HepG2 (cell line): ENCODE results near the gene NID1. TPM values are rescaled to one million over a fixed set of nuclear protein-coding genes. Genes with fewer than 3 reads are reported as not detected.

Source experiments
- ATAC-seq: fragments of 200-7000 bp; cut with Tn5 transposase; 3 replicates; pipeline ENCODE4 v1.9.1; 2020; ENCODE audit warnings: mild to moderate bottlenecking, moderate library complexity
- BruUV-seq: library from RNA; stranded (reverse); fragments of 400-500 nt; replicated peaks from 2 replicates; lab custom pipeline; 2021; lab: Mats Ljungman, UMichigan
- CTCF ChIA-PET: fragments of 300-600 bp; formaldehyde crosslinking; extraction: SDS; loops from one replicate; lab custom pipeline; 2021; ENCODE audit warnings: low total read pairs, inconsistent platforms, low intra/inter-chr PET ratio; lab: Yijun Ruan, JAX
- POLR2A ChIA-PET: fragments of 350-600 bp; sonication (Branson Sonifier 250); formaldehyde crosslinking; loops from one replicate; lab custom pipeline; 2020; ENCODE audit warnings: antibody characterized with exemption, inconsistent platforms; lab: Yijun Ruan, JAX
- DNase-seq: peaks from one replicate; pipeline ENCODE4 v3.0.0-alpha.2; 2015; ENCODE audit warnings: low spot score
- FAIRE-seq: peaks from 3 replicates; lab custom pipeline; 2011; peaks lifted over from hg19 to GRCh38; lab: Jason Lieb, UNC
- H2AFZ ChIP-seq: one replicate; pipeline ENCODE4 v1.6.1; 2011; ENCODE audit warnings: low read length, inconsistent platforms
- H3K27ac ChIP-seq: fragments of 300-600 bp; 3 replicates; pipeline ENCODE4 v1.8.0; 2011; ENCODE audit warnings: mixed run types, mild to moderate bottlenecking, mixed read lengths, low read length, inconsistent platforms; ENCODE audit not compliant: insufficient read depth; ENCODE audit errors: extremely low read length
- H3K27me3 ChIP-seq, 2 experiments: fragments of 200-600 bp in 1 of 2; 2 replicates in 1 of 2; 3 replicates in 1 of 2; pipeline versions ENCODE4 v1.6.0 to v1.8.0; 2011; ENCODE audit warnings: low read length in 2 of 2, mild to moderate bottlenecking in 2 of 2, moderate library complexity in 2 of 2, inconsistent platforms in 1 of 2; ENCODE audit not compliant: insufficient read depth in 2 of 2, control insufficient read depth in 1 of 2
- H3K36me3 ChIP-seq, 2 experiments: fragments of 200-600 bp in 1 of 2; replicated peaks in 1 of 2; 2 replicates in 1 of 2; 3 replicates in 1 of 2; pipeline versions ENCODE4 v1.5.1 to v1.8.0; 2011; ENCODE audit warnings: low read length in 2 of 2, inconsistent platforms in 1 of 2; ENCODE audit not compliant: insufficient read depth in 2 of 2, control insufficient read depth in 1 of 2
- H3K4me1 ChIP-seq: 2 replicates; pipeline ENCODE4 v1.5.1; 2012; ENCODE audit warnings: low read length, inconsistent platforms; ENCODE audit not compliant: insufficient read depth
- H3K4me2 ChIP-seq: 2 replicates; pipeline ENCODE4 v1.6.0; 2011; ENCODE audit warnings: low read depth, low read length, inconsistent platforms
- H3K4me3 ChIP-seq, 3 experiments: fragments of 200-600 bp in 1 of 3; sonication (generic), shearing (Covaris generic) in 1 of 3; replicated peaks in 1 of 3; 2 replicates each; pipeline ENCODE4 v1.5.1; 2011 to 2016; ENCODE audit warnings: low read length in 3 of 3, inconsistent platforms in 2 of 3, low read depth in 2 of 3, mild to moderate bottlenecking in 2 of 3, control low read depth in 1 of 3, mixed read lengths in 1 of 3; ENCODE audit not compliant: insufficient read depth in 1 of 3
- H3K79me2 ChIP-seq: one replicate; pipeline ENCODE4 v1.6.1; 2011; ENCODE audit warnings: low read length, inconsistent platforms; ENCODE audit not compliant: insufficient read depth
- H3K9ac ChIP-seq: 2 replicates; pipeline ENCODE4 v1.6.0; 2011; ENCODE audit warnings: mild to moderate bottlenecking, low read depth, low read length, inconsistent platforms; ENCODE audit not compliant: insufficient read depth
- H3K9me3 ChIP-seq: 2 replicates; pipeline ENCODE4 v1.5.1; 2012; ENCODE audit warnings: mild to moderate bottlenecking, low read length
- H4K20me1 ChIP-seq: 2 replicates; pipeline ENCODE4 v1.6.0; 2011; ENCODE audit warnings: inconsistent platforms, mild to moderate bottlenecking, low read length, moderate library complexity; ENCODE audit not compliant: insufficient read depth
- JUNB ChIP-seq: sonication (generic); formaldehyde crosslinking; IDR thresholded peaks from 2 replicates; pipeline ENCODE4 v1.8.0; 2022; ENCODE audit warnings: missing genetic modification reagents, mild to moderate bottlenecking, borderline replicate concordance
- RBFOX2 ChIP-seq: fragments of 200-400 bp; formaldehyde crosslinking; IDR thresholded peaks from 2 replicates; pipeline ENCODE4 v1.6.1; 2017; ENCODE audit warnings: low read depth, mild to moderate bottlenecking, low read length
- SALL1 ChIP-seq: sonication (generic); formaldehyde crosslinking; IDR thresholded peaks from 2 replicates; pipeline ENCODE4 v1.8.0; 2022; ENCODE audit warnings: mild to moderate bottlenecking, missing genetic modification reagents
- WGBS: methylation state at CpG from one replicate; pipeline ENCODE4 v1.1.6; 2017; ENCODE audit warnings: low lambda C conversion rate; 5-methylcytosine and 5-hydroxymethylcytosine counted together
- in situ Hi-C: cut with HindIII; loops from 2 replicates; pipeline ENCODE4 v1.10.0; 2017; ENCODE audit warnings: low pct_unique_long_range_greater_than_20kb; ENCODE audit not compliant: extremely low pct_ligation_motif_present
- intact Hi-C: fragments of 100-400 bp; cut with micrococcal nuclease; formaldehyde crosslinking; loops from one replicate; pipeline ENCODE4 v1.10.0; 2022; ENCODE audit not compliant: unreplicated experiment
- polyA plus RNA-seq, 8 experiments: library from polyadenylated mRNA; depleted of rRNA in 3 of 8; stranded (reverse) in 7 of 8; unstranded in 1 of 8; fragments of >200 nt; fragmentation: Illumina TruSeq in 4 of 8; extraction: Trizol in 4 of 8; gene quantifications; 2 replicates each; pipeline versions ENCODE4 v1.2.1 to v1.2.3, GENCODE V29; 2011 to 2016; ENCODE audit warnings: low read depth in 4 of 8, missing spikeins in 1 of 8, mixed read lengths in 1 of 8; ENCODE audit not compliant: insufficient read depth in 1 of 8
- total RNA-seq, 5 experiments: library from RNA; depleted of rRNA; stranded (reverse); fragments of >200 nt; fragmentation: Illumina TruSeq; extraction: Trizol; gene quantifications; 2 replicates each; pipeline ENCODE4 v1.2.3, GENCODE V29; 2016; ENCODE audit warnings: low read depth in 1 of 5
- TF ChIP-seq, protein P1 (sequence below), 2 experiments: sonication (generic) in 1 of 2; formaldehyde crosslinking in 1 of 2; IDR thresholded peaks; 2 replicates each; pipeline versions ENCODE4 v1.5.1 to v1.6.1; 2011 to 2020; ENCODE audit warnings: borderline replicate concordance in 1 of 2, low read depth in 1 of 2, low read length in 1 of 2, mild to moderate bottlenecking in 1 of 2, missing genetic modification reagents in 1 of 2, moderate library complexity in 1 of 2

The NID1 gene
- total and polyA plus RNA-seq, 2 of the 13 experiments (the other 11 are each of a cell fraction or from before 2014, with no cell fraction given), result 50.2 to 56.1 TPM

DNA sequence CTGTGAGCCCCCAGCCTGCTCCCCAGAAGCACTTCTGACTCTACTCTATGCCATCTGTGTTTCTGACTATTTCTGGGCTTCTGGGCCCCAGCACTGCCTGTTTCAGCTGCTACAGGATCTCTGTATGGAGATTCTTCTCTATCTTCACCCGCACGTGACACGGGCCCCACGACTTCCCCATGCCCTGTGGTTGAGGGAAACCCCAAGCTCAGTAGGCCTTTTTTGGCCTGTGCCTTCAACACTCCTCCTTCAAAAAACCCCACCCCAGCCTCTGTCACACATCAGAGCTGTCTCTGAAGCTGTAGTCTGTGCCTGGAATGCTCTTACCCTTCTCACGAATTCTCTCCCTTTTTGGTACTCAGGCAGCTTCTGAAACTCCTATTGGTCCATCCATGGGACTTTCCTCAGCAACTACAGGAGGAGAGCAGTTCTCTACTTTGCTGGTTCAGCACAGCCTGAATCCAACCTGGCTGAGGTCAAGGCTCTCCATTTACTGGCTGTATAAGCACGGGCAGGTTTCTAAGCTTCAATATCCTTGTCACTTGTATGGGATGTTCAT, 2.0 kb upstream of the NID1 start:
- no peaks in the 10 kb centered on the region for H3K9me3 ChIP-seq
- H3K27me3 ChIP-seq, result no peaks in the 10 kb centered on the region
- 0 out of 2 replicates have a peak, but pooled peaks have one; percentile 15 for TF ChIP-seq SALL1 (CRISPR knock-in tag)
- TF ChIP-seq, protein P1, sequence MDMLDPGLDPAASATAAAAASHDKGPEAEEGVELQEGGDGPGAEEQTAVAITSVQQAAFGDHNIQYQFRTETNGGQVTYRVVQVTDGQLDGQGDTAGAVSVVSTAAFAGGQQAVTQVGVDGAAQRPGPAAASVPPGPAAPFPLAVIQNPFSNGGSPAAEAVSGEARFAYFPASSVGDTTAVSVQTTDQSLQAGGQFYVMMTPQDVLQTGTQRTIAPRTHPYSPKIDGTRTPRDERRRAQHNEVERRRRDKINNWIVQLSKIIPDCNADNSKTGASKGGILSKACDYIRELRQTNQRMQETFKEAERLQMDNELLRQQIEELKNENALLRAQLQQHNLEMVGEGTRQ (IDR thresholded peaks at IDR 0.05; ENCODE audit: low read depth, low read length), result no peak
- TF ChIP-seq, protein P1 (CRISPR knock-in tag; IDR thresholded peaks at IDR 0.05; ENCODE audit: borderline replicate concordance), result peak; percentile 18; the same call in 1 of the 2 replicates
- TF ChIP-seq RBFOX2, result peak; percentile 19; the same call in 1 of the 2 replicates
- no peak for TF ChIP-seq JUNB (CRISPR knock-in tag)
- no peak overlapping the region for H3K27ac ChIP-seq
- no peak overlapping the region for H2AFZ ChIP-seq
- no peak for FAIRE-seq
- in situ Hi-C loops (no loop called here), intact Hi-C loops (loop anchor here (2.0 kb wide), 1 partner anchor 24 kb away; no protein-coding TSS in a partner anchor)
- peaks cover 17% of the 10 kb centered on the region for H3K79me2 ChIP-seq
- H3K36me3 ChIP-seq, result peaks cover 0 to 1% of the 10 kb centered on the region in 2 experiments; a peak in 2 of 5 replicates
- WGBS, result 44% methylated on average over 6 of the region's 6 CpGs
- no peak for ATAC-seq
- H4K20me1 ChIP-seq, result no peaks in the 10 kb centered on the region
- no peak overlapping the region for H3K9ac ChIP-seq
- H3K4me3 ChIP-seq, result no peak overlapping the region
- no TSS peak for BruUV-seq
- H3K4me2 ChIP-seq, result peak overlapping the region; percentile 95
- DNase-seq, result no peak
- ChIA-PET POLR2A (no interaction called here), CTCF (no interaction called here)
- peaks cover 48% of the 10 kb centered on the region for H3K4me1 ChIP-seq
